Psoas muscle (tissue), 8 donors: ENCODE results near the gene IRF9. TPM values are rescaled to one million over a fixed set of nuclear protein-coding genes. Genes with fewer than 3 reads are reported as not detected.

Experiments used
- ATAC-seq, 4 donors: fragments of 200-7000 bp; cut with Tn5 transposase; one replicate each; pipeline ENCODE4 v1.9.1; 2020; ENCODE audit warnings: moderate library complexity in 3 of 4, mild to moderate bottlenecking in 2 of 4
- DNase-seq, 2 donors: peaks; one replicate each; pipeline ENCODE4 v3.0.0-alpha.2; 2020
- H3K27ac ChIP-seq: fragments of 200-600 bp; one replicate; pipeline ENCODE4 v1.8.0; 2022
- H3K27me3 ChIP-seq, 3 donors: fragments of 200-600 bp in 1 of 3; one replicate each; pipeline versions ENCODE4 v1.6.1 to v1.8.0; 2013 to 2022; ENCODE audit warnings: low read length in 2 of 3, mild to moderate bottlenecking in 2 of 3, moderate library complexity in 1 of 3; ENCODE audit not compliant: insufficient read depth in 3 of 3
- H3K36me3 ChIP-seq, 2 donors: fragments of 200-600 bp in 1 of 2; one replicate each; pipeline versions ENCODE4 v1.6.1 to v1.8.0; 2013 to 2022; ENCODE audit warnings: low read depth in 1 of 2, mild to moderate bottlenecking in 1 of 2, moderate library complexity in 1 of 2; ENCODE audit not compliant: insufficient read depth in 1 of 2
- H3K4me1 ChIP-seq: fragments of 200-600 bp; one replicate; pipeline ENCODE4 v1.8.0; 2022
- H3K4me3 ChIP-seq: fragments of 200-600 bp; one replicate; pipeline ENCODE4 v1.8.0; 2022; ENCODE audit warnings: mild to moderate bottlenecking
- H3K9me3 ChIP-seq: fragments of 200-600 bp; one replicate; pipeline ENCODE4 v1.8.0; 2022
- WGBS, 3 donors: extraction: QIAGEN DNeasy Blood & Tissue Kit; methylation state at CpG; one replicate each; pipeline versions ENCODE4 v1.1.6 to v1.1.7; 2013; 5-methylcytosine and 5-hydroxymethylcytosine counted together
- intact Hi-C, 2 donors: fragments of 100-400 bp; cut with DNase I; formaldehyde crosslinking; loops; one replicate each; pipeline versions ENCODE4 v1.11.0 to v1.14.2; 2022
- polyA plus RNA-seq, 3 donors: library from polyadenylated mRNA; stranded (reverse); fragments of 200-250 nt; gene quantifications; one replicate each; pipeline ENCODE4 v1.2.3, GENCODE V29; 2013
- total RNA-seq, 4 donors: library from RNA; stranded (reverse); fragmentation: NEBNext Ultra II Directional in 2 of 4; extraction: Animal tissue kit (Norgen Biotek cat#: 25700) in 2 of 4; gene quantifications; one replicate each; pipeline versions ENCODE4 v1.2.1 to v1.2.4, GENCODE V29; 2021 to 2023
- TF ChIP-seq, protein P1 (sequence below): fragments of 200-600 bp; IDR thresholded peaks from one replicate; pipeline ENCODE4 v1.8.0; 2022; ENCODE audit warnings: antibody characterized with exemption
- donor health status: healthy with polysubstance abuse.
- donor health status: DM: no; HTN: no; CAD: no; lungs with moderate emphysema.
- donor health status: Bipolar disorder and iron deficiency.
- donor health status: healthy.
- donor health status: DM: yes; HTN: yes; CAD: no.
- donor health status: DM: no; HTN: no; CAD: no.
- donor health status: DM: no; HTN: no; CAD: no.
- donor health status: DM: yes; HTN: yes; CAD: no.

IRF9 gene
- total and polyA plus RNA-seq, 7 donors = 7.9 to 21.6 (median 14.2) TPM

- intact Hi-C loops = no loop called here
- H3K9me3 ChIP-seq = no peaks in the 10 kb centered on the region
- ATAC-seq = peak; percentile 9 to 50 (median 34)
- peaks cover 0 to 36% (median 0%) of the 10 kb centered on the region in 3 donors for H3K27me3 ChIP-seq
- DNase-seq = peak in 1 of 2 donors; percentile 47
- H3K27ac ChIP-seq = no peak overlapping the region
- H3K4me1 ChIP-seq = peaks cover 11% of the 10 kb centered on the region
- H3K36me3 ChIP-seq = peaks cover 0 to 16% of the 10 kb centered on the region in 2 donors
- H3K4me3 ChIP-seq = no peak overlapping the region
- 41 to 47% (median 44%) methylated on average over 20 of the region's 20 CpGs for WGBS, 3 donors
- TF ChIP-seq, protein P1, sequence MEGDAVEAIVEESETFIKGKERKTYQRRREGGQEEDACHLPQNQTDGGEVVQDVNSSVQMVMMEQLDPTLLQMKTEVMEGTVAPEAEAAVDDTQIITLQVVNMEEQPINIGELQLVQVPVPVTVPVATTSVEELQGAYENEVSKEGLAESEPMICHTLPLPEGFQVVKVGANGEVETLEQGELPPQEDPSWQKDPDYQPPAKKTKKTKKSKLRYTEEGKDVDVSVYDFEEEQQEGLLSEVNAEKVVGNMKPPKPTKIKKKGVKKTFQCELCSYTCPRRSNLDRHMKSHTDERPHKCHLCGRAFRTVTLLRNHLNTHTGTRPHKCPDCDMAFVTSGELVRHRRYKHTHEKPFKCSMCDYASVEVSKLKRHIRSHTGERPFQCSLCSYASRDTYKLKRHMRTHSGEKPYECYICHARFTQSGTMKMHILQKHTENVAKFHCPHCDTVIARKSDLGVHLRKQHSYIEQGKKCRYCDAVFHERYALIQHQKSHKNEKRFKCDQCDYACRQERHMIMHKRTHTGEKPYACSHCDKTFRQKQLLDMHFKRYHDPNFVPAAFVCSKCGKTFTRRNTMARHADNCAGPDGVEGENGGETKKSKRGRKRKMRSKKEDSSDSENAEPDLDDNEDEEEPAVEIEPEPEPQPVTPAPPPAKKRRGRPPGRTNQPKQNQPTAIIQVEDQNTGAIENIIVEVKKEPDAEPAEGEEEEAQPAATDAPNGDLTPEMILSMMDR = no peak
Measured at GRCh38 chr14:24172871-24173281, 11.8 kb downstream of the IRF9 start.

DNA sequence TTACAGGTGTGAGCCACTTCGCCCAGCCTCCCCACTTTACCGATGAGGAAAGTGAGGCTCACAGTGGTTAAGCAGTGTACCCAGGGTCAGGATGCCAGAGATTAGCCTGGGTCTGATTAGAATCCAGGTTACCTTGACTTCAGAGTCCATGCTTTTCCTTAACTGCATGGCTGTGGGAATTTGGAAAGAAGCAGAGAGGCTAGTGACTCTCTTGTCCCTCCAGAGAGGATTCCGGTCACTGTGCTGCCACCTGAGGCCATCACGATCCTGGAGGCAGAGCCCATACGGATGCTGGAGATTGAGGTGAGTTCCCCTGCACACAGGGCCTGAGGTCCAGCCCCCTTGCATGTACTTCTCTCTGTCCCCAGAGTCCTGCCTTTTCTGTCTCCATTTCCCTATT is 15.5 kb downstream of the IRF9 start:
- Histone ChIP-seq H3K9me3 (no peaks in the 10 kb centered on the region), H3K4me1 (peaks cover 27% of the 10 kb centered on the region), H3K27ac (no peak overlapping the region), H3K4me3 (no peak overlapping the region), H3K36me3 (peaks cover 0 to 52% of the 10 kb centered on the region in 2 donors), H3K27me3 (peaks cover 0 to 14% (median 0%) of the 10 kb centered on the region in 3 donors)
- 86 to 94% (median 90%) methylated on average over 5 of the region's 5 CpGs for WGBS, 3 donors
- TF ChIP-seq, protein P1 = no peak
- DNase-seq (peak in 1 of 2 donors; percentile 16), ATAC-seq (no peak)
- intact Hi-C loops = no loop called here

- Histone ChIP-seq H3K4me3 (no peak overlapping the region), H3K36me3 (peaks cover 0 to 58% of the 10 kb centered on the region in 2 donors), H3K9me3 (no peaks in the 10 kb centered on the region), H3K27ac (no peak overlapping the region), H3K4me1 (peaks cover 21% of the 10 kb centered on the region), H3K27me3 (peaks cover 0 to 7% (median 0%) of the 10 kb centered on the region in 3 donors)
- ATAC-seq (no peak), DNase-seq (peak in 1 of 2 donors; percentile 32)
- WGBS, 3 donors = 86 to 90% (median 88%) methylated on average over 12 of the region's 12 CpGs
- TF ChIP-seq, protein P1 = no peak
- intact Hi-C loops = no loop called here
Measured at GRCh38 chr14:24177041-24177825, 16.2 kb downstream of the IRF9 start.

GRCh38 chr14:24177891-24178290 is 16.8 kb downstream of the IRF9 start:
- Histone ChIP-seq H3K36me3 (peaks cover 0 to 65% of the 10 kb centered on the region in 2 donors), H3K4me3 (no peak overlapping the region), H3K4me1 (peaks cover 20% of the 10 kb centered on the region), H3K9me3 (no peaks in the 10 kb centered on the region), H3K27ac (no peak overlapping the region), H3K27me3 (peaks cover 0 to under 1% (median 0%) of the 10 kb centered on the region in 3 donors)
- TF ChIP-seq, protein P1 = no peak
- 84 to 89% (median 84%) methylated on average over 14 of the region's 14 CpGs for WGBS, 3 donors
- intact Hi-C loops = no loop called here
- ATAC-seq (no peak), DNase-seq (peak in 1 of 2 donors; percentile 36)
